ENCODE data around the gene NUDT4. TPM values are rescaled to one million over a fixed set of nuclear protein-coding genes. Genes with fewer than 3 reads are reported as not detected.
"Not testable (repeated sequence)": the region's sequence is repeated elsewhere in the genome, so short reads cannot be mapped to it uniquely, and the experiment has no call there.

The NUDT4 gene
- total RNA-seq, 1 experiment from 2014 or later = 93.8 TPM

DNA sequence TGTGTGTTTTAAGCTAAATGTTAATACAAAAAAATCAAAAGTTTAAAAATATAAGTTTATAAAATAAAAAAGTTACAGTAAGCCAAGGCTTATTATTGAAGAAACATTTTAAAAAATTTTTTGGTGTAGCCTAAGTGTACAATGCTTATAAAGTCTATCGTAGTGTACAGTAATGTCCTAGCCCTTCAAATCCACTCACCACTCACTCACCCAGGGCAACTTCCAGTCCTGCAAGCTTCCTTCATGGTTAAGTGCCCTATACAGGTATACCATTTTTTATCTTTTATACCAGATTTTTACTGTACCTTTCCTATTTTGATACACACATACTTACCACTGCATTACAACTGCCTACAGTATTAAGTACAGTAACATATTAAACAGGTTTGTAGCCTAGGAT lies 52.1 kb downstream of the NUDT4 start:
- no peaks in the 10 kb centered on the region for H3K36me3 ChIP-seq (ENCODE audit: insufficient read depth, low read length, poor library complexity, severe bottlenecking)
- no TSS peak for BruUV-seq (replicated peaks)
- CTCF ChIA-PET = no interaction called here
- H3K4me3 ChIP-seq (ENCODE audit: low read depth, low read length, poor library complexity, severe bottlenecking) = no peak overlapping the region
- H3K27ac ChIP-seq (ENCODE audit: low read depth, low read length, poor library complexity, severe bottlenecking) = no peak overlapping the region
- POLR2A ChIA-PET (ENCODE audit: low non-redundant PET) = no interaction called here
- no peaks in the 10 kb centered on the region for H3K27me3 ChIP-seq (replicated peaks; ENCODE audit: insufficient read depth, low read depth, low read length, poor library complexity)
- DNase-seq (ENCODE audit: low spot score) = no peak
- TF ChIP-seq CTCF (conservative IDR thresholded peaks at IDR 0.05; ENCODE audit: low read depth, low read length) (no peak), EZH2 (IDR thresholded peaks at IDR 0.05; ENCODE audit: borderline replicate concordance, low read depth, low read length, poor library complexity, severe bottlenecking) (no peak)
- peaks cover 29% of the 10 kb centered on the region for H3K4me1 ChIP-seq (ENCODE audit: insufficient read depth, low read length, poor library complexity, severe bottlenecking)
- intact Hi-C loops (cut with micrococcal nuclease; ENCODE audit: unreplicated experiment) = loop anchor here (10.0 kb wide), 1 partner anchor 675 kb away; no protein-coding TSS in a partner anchor
- H3K9me3 ChIP-seq (ENCODE audit: low read depth, low read length, poor library complexity, severe bottlenecking) = no peaks in the 10 kb centered on the region

GRCh38 chr12:93430280-93430679 lies 52.6 kb downstream of the NUDT4 start:
- TF ChIP-seq CTCF (conservative IDR thresholded peaks at IDR 0.05; ENCODE audit: low read depth, low read length) = no peak
- TF ChIP-seq EZH2 (IDR thresholded peaks at IDR 0.05; ENCODE audit: borderline replicate concordance, low read depth, low read length, poor library complexity, severe bottlenecking) = no peak
- BruUV-seq (replicated peaks) = no TSS peak
- Histone ChIP-seq H3K4me1 (ENCODE audit: insufficient read depth, low read length, poor library complexity, severe bottlenecking) (peaks cover 25% of the 10 kb centered on the region), H3K36me3 (ENCODE audit: insufficient read depth, low read length, poor library complexity, severe bottlenecking) (no peaks in the 10 kb centered on the region), H3K4me3 (ENCODE audit: low read depth, low read length, poor library complexity, severe bottlenecking) (no peak overlapping the region), H3K9me3 (ENCODE audit: low read depth, low read length, poor library complexity, severe bottlenecking) (no peaks in the 10 kb centered on the region), H3K27me3 (replicated peaks; ENCODE audit: insufficient read depth, low read depth, low read length, poor library complexity) (no peaks in the 10 kb centered on the region), H3K27ac (ENCODE audit: low read depth, low read length, poor library complexity, severe bottlenecking) (no peak overlapping the region)
- POLR2A ChIA-PET (ENCODE audit: low non-redundant PET) = no interaction called here
- intact Hi-C loops (cut with micrococcal nuclease; ENCODE audit: unreplicated experiment) = no loop called here
- no peak for DNase-seq (ENCODE audit: low spot score)
- CTCF ChIA-PET = no interaction called here

DNA sequence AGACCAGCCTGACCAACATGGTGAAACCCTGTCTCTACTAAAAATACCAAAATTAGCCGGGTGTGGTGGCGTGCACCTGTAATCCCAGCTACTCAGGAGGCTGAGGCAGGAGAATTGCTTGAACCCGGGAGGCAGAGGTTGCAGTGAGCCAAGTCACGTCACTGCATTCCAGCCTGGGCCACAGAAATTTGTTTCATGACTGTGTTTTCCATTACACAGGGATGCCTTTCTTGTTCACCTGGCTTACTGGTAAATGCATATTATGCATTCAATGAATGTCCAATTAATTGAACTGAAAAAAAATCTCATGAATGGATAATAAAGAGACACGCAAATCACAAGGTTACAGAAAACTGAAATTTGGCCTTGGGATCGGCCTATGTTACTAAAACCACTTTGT lies 54.3 kb downstream of the NUDT4 start:
- H3K4me3 ChIP-seq (ENCODE audit: low read depth, low read length, poor library complexity, severe bottlenecking); H3K27ac ChIP-seq (ENCODE audit: low read depth, low read length, poor library complexity, severe bottlenecking); CTCF ChIA-PET; intact Hi-C loops (cut with micrococcal nuclease; ENCODE audit: unreplicated experiment); H3K36me3 ChIP-seq (ENCODE audit: insufficient read depth, low read length, poor library complexity, severe bottlenecking); DNase-seq (ENCODE audit: low spot score); BruUV-seq (replicated peaks); POLR2A ChIA-PET (ENCODE audit: low non-redundant PET); H3K4me1 ChIP-seq (ENCODE audit: insufficient read depth, low read length, poor library complexity, severe bottlenecking); H3K27me3 ChIP-seq (replicated peaks; ENCODE audit: insufficient read depth, low read depth, low read length, poor library complexity); H3K9me3 ChIP-seq (ENCODE audit: low read depth, low read length, poor library complexity, severe bottlenecking): not testable (repeated sequence)

DNA sequence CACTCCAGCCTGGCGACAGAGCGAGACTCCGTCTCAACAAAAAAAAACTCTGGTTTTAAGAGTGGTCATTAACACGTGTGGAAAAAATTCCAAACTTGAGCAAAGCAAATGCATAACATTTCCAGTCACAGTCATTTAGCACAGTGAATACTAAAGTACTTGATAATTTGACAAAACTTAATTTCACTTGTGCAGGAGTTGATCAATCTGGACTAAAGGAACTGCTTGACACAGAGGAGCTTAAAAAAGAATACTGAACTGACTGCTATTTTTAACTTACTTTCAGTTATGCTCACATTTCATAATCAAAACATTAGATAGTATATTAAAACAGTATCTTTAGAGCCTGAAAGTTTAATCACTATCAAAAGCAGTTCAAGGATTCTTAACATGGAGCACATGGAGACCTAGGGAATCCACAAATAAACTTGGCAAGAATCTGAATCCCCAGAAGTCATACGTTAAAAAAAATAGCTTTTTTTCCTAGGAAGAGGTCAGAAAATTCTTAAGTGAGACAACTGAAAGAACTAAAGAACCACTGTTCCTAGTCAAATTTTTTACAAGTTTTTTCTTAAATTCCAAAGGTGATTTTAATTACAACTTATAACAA lies 56.6 kb downstream of the NUDT4 start:
- H3K36me3 ChIP-seq (ENCODE audit: insufficient read depth, low read length, poor library complexity, severe bottlenecking) = no peaks in the 10 kb centered on the region
- ChIA-PET POLR2A (ENCODE audit: low non-redundant PET) (no interaction called here), CTCF (interaction anchor here (0.6 kb wide), 1 partner anchor 8 kb away, joined by 5 read pairs; no protein-coding TSS in a partner anchor)
- H3K4me1 ChIP-seq (ENCODE audit: insufficient read depth, low read length, poor library complexity, severe bottlenecking) = peaks cover 7% of the 10 kb centered on the region
- no peak for DNase-seq (ENCODE audit: low spot score)
- H3K27ac ChIP-seq (ENCODE audit: low read depth, low read length, poor library complexity, severe bottlenecking) = no peak overlapping the region
- no peaks in the 10 kb centered on the region for H3K9me3 ChIP-seq (ENCODE audit: low read depth, low read length, poor library complexity, severe bottlenecking)
- no peaks in the 10 kb centered on the region for H3K27me3 ChIP-seq (replicated peaks; ENCODE audit: insufficient read depth, low read depth, low read length, poor library complexity)
- no peak overlapping the region for H3K4me3 ChIP-seq (ENCODE audit: low read depth, low read length, poor library complexity, severe bottlenecking)
- BruUV-seq (replicated peaks) = no TSS peak
- intact Hi-C loops (cut with micrococcal nuclease; ENCODE audit: unreplicated experiment) = no loop called here
- TF ChIP-seq CTCF (conservative IDR thresholded peaks at IDR 0.05; ENCODE audit: low read depth, low read length) (no peak), EZH2 (IDR thresholded peaks at IDR 0.05; ENCODE audit: borderline replicate concordance, low read depth, low read length, poor library complexity, severe bottlenecking) (no peak)
